Measurements from ENCODE around the gene TIMM22.

DNA sequence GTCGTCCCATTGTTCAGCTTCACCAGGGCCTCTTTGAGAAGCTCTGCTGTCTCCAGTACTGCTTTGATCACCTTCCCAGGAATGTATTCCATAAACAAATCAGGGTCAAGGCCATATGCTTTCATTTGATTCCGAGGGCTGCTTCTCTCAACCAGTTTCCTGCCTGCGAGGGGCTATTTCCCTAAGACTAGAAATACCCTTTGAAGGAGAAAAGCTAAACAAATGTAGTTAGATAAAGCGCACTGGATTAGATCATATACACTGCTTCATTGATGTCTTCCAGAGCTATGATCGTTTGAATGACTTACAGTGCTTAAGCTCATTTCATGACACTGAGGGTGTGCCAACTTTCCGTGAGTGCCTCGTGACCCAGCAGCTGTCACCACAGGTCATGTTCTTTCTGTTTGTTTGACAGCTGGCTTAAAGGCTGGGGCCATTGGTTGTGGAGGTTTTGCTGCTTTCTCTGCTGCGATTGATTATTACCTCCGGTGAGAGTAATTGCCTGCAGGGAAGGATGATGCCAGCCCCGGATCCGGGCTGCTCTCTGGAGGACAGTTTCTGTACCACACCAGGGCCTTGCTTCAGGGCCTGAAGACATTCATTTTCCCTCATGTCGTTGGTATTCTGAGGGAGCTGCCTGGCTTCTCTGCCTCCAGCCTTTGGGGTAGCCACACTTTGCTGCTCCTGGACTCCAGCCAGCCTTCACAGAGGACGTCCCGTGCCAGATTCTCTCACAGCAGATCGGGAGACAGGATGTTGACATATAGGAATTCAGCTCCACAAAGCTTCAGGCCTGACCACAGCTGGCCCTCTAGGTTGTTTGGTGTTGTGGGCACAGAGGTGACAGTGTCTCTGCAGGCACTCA, 3.9 kb downstream of the TIMM22 start:
- TF ChIP-seq, protein P1, sequence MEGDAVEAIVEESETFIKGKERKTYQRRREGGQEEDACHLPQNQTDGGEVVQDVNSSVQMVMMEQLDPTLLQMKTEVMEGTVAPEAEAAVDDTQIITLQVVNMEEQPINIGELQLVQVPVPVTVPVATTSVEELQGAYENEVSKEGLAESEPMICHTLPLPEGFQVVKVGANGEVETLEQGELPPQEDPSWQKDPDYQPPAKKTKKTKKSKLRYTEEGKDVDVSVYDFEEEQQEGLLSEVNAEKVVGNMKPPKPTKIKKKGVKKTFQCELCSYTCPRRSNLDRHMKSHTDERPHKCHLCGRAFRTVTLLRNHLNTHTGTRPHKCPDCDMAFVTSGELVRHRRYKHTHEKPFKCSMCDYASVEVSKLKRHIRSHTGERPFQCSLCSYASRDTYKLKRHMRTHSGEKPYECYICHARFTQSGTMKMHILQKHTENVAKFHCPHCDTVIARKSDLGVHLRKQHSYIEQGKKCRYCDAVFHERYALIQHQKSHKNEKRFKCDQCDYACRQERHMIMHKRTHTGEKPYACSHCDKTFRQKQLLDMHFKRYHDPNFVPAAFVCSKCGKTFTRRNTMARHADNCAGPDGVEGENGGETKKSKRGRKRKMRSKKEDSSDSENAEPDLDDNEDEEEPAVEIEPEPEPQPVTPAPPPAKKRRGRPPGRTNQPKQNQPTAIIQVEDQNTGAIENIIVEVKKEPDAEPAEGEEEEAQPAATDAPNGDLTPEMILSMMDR (IDR thresholded peaks at IDR 0.05), result no peak
- TF ChIP-seq POLR2A (IDR thresholded peaks at IDR 0.05), result no peak
